Measurements from ENCODE around the gene SSC4D.
"Not testable (repeated sequence)": the region's sequence is repeated elsewhere in the genome, so short reads cannot be mapped to it uniquely, and the experiment has no call there.

SSC4D gene

DNA sequence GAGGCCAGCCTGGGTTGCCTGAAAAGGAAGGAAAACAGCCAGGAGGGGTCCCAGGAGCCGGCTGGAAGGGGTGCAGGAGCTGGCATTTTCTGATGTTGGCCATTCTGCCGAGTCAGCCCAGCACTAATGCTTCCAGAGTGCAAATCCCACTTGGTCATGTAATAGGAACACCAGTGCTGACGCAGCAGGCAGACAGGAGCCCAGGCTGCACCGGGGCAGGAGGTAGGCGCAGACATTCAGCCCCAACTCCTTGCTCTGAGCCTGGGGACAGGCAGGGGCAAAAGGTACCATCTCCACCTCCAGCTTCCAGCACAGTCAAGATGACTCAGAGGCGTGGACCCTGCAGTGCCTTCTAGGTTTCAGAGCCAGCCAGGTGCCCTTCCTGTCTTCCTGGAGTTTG, 40.5 kb downstream of the SSC4D start:
- no peak for ATAC-seq (ENCODE audit: insufficient read depth, low read depth)

DNA sequence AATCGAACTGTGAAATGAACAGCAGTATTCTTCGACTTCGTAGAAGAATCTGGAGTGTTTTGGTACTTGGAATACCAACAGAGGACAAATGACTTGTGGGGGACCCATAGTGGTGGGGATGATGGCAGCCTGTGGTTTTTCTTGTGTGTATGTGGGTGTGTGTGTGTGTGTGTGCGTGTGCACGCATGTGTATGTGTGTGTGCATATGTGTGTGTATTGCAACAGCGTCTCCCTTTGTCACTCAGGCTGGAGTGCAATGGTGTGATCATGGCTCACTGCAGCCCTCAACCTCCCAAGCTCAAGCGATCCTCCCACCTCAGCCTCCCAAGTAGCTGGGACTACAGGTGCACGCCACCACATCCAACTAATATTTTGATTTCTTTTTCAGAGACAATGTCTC, 41.3 kb downstream of the SSC4D start:
- no peak overlapping the region for H3K9ac ChIP-seq (ENCODE audit: low read depth, low read length)
- H3K79me2 ChIP-seq (ENCODE audit: insufficient read depth, low read length): no peaks in the 10 kb centered on the region
- no peak overlapping the region for H3K27ac ChIP-seq (ENCODE audit: low read length)
- H3K4me1 ChIP-seq (ENCODE audit: insufficient read depth, low read length): peaks cover 27% of the 10 kb centered on the region
- TF ChIP-seq EZH2 (IDR thresholded peaks at IDR 0.05; ENCODE audit: borderline replicate concordance, low read depth, low read length, severe bottlenecking): no peak
- TF ChIP-seq, protein P1, sequence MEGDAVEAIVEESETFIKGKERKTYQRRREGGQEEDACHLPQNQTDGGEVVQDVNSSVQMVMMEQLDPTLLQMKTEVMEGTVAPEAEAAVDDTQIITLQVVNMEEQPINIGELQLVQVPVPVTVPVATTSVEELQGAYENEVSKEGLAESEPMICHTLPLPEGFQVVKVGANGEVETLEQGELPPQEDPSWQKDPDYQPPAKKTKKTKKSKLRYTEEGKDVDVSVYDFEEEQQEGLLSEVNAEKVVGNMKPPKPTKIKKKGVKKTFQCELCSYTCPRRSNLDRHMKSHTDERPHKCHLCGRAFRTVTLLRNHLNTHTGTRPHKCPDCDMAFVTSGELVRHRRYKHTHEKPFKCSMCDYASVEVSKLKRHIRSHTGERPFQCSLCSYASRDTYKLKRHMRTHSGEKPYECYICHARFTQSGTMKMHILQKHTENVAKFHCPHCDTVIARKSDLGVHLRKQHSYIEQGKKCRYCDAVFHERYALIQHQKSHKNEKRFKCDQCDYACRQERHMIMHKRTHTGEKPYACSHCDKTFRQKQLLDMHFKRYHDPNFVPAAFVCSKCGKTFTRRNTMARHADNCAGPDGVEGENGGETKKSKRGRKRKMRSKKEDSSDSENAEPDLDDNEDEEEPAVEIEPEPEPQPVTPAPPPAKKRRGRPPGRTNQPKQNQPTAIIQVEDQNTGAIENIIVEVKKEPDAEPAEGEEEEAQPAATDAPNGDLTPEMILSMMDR (IDR thresholded peaks at IDR 0.05; ENCODE audit: borderline replicate concordance, extremely low read depth, low read length, poor library complexity, severe bottlenecking): no peak
- ATAC-seq (ENCODE audit: insufficient read depth, low read depth) (no peak), DNase-seq (no peak)
- H4K20me1 ChIP-seq (ENCODE audit: insufficient read depth, low read length): no peaks in the 10 kb centered on the region
- no peak overlapping the region for H3K4me3 ChIP-seq (ENCODE audit: low read depth in 1 of 2, low read length in 2 of 2)
- no peak overlapping the region for H2AFZ ChIP-seq (ENCODE audit: low read depth, low read length)
- no peaks in the 10 kb centered on the region for H3K27me3 ChIP-seq (ENCODE audit: insufficient read depth, low read length, poor library complexity)
- H3K4me2 ChIP-seq (ENCODE audit: insufficient read depth, low read length): no peak overlapping the region
- H3K36me3 ChIP-seq (ENCODE audit: insufficient read depth, low read length): no peaks in the 10 kb centered on the region
- H3K9me3 ChIP-seq (ENCODE audit: insufficient read depth, low read length, severe bottlenecking): no peaks in the 10 kb centered on the region

More for the DNA sequence above, 40.5 kb downstream of the SSC4D start:
- Histone ChIP-seq H3K27ac (ENCODE audit: low read length) (no peak overlapping the region), H3K9ac (ENCODE audit: low read depth, low read length) (no peak overlapping the region), H3K4me1 (ENCODE audit: insufficient read depth, low read length) (peaks cover 19% of the 10 kb centered on the region), H3K79me2 (ENCODE audit: insufficient read depth, low read length) (no peaks in the 10 kb centered on the region), H3K4me3 (ENCODE audit: low read depth in 1 of 2, low read length in 2 of 2) (no peak overlapping the region), H3K36me3 (ENCODE audit: insufficient read depth, low read length) (no peaks in the 10 kb centered on the region), H3K27me3 (ENCODE audit: insufficient read depth, low read length, poor library complexity) (no peaks in the 10 kb centered on the region), H4K20me1 (ENCODE audit: insufficient read depth, low read length) (no peaks in the 10 kb centered on the region), H3K4me2 (ENCODE audit: insufficient read depth, low read length) (no peak overlapping the region), H2AFZ (ENCODE audit: low read depth, low read length) (peak overlapping the region; percentile 11; the same call in 1 of the 2 replicates), H3K9me3 (ENCODE audit: insufficient read depth, low read length, severe bottlenecking) (no peaks in the 10 kb centered on the region)
- no peak for TF ChIP-seq EZH2 (IDR thresholded peaks at IDR 0.05; ENCODE audit: borderline replicate concordance, low read depth, low read length, severe bottlenecking)
- TF ChIP-seq, protein P1 (IDR thresholded peaks at IDR 0.05; ENCODE audit: borderline replicate concordance, extremely low read depth, low read length, poor library complexity, severe bottlenecking): no peak
- DNase-seq: no peak

DNA sequence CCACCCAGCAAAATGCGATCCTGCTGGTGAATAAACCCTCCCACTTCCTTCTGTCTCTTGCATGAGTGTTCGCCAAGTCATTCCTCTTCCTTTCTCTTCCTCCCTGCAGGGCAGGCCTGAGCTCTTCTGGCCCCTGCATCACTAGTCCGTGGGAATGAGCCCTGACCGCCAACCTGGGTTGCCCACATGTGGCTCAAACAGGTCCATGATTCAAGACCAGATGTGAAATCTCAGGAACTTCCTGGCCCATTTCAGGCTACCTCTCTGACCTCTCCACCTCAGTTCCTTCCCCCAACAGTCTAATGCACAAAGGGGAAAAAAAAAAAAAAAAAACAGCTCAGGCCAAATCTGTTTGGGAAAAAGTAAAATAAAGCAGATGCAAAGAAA, 45.3 kb downstream of the SSC4D start:
- H3K79me2 ChIP-seq (ENCODE audit: insufficient read depth, low read length): no peaks in the 10 kb centered on the region
- H3K9me3 ChIP-seq (ENCODE audit: insufficient read depth, low read length, severe bottlenecking): no peaks in the 10 kb centered on the region
- peak overlapping the region; percentile 59 for H3K9ac ChIP-seq (ENCODE audit: low read depth, low read length)
- TF ChIP-seq, protein P1 (IDR thresholded peaks at IDR 0.05; ENCODE audit: borderline replicate concordance, extremely low read depth, low read length, poor library complexity, severe bottlenecking): no peak
- TF ChIP-seq EZH2 (IDR thresholded peaks at IDR 0.05; ENCODE audit: borderline replicate concordance, low read depth, low read length, severe bottlenecking): no peak
- no peaks in the 10 kb centered on the region for H4K20me1 ChIP-seq (ENCODE audit: insufficient read depth, low read length)
- H2AFZ ChIP-seq (ENCODE audit: low read depth, low read length): peak overlapping the region; percentile 91
- peak overlapping the region; percentile 97 for H3K27ac ChIP-seq (ENCODE audit: low read length)
- DNase-seq (peak; percentile 59), ATAC-seq (ENCODE audit: insufficient read depth, low read depth) (peak; percentile 21)
- H3K36me3 ChIP-seq (ENCODE audit: insufficient read depth, low read length): no peaks in the 10 kb centered on the region
- no peaks in the 10 kb centered on the region for H3K27me3 ChIP-seq (ENCODE audit: insufficient read depth, low read length, poor library complexity)
- H3K4me2 ChIP-seq (ENCODE audit: insufficient read depth, low read length): peak overlapping the region; percentile 71
- peaks cover 36% of the 10 kb centered on the region for H3K4me1 ChIP-seq (ENCODE audit: insufficient read depth, low read length)
- H3K4me3 ChIP-seq (ENCODE audit: low read depth in 1 of 2, low read length in 2 of 2): peak overlapping the region in 1 of 2 experiments; percentile 53; a peak in 2 of 4 replicates

DNA sequence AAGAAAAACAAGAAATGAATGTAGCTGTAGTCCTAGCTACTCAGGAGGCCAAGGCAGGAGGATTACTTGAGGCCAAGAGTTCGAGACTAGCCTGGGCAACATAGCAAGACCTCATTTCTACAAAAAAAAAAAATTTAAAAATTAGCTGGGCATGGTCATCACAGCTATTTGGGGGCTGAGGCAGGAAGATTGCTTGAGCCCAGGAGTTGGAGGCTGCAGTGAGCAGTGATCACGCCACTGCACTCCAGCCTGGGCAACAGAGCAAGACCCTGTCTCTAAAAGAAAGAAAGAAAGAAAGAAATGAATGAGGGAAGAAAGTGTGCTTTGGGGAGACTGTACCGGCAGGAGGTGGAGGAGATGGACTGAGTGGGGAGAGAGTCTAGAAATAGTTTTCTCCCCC, 45.7 kb downstream of the SSC4D start:
- Histone ChIP-seq H3K4me3 (ENCODE audit: low read depth in 1 of 2, low read length in 2 of 2) (peak overlapping the region in 1 of 2 experiments; percentile 53; a peak in 2 of 4 replicates), H2AFZ (ENCODE audit: low read depth, low read length) (peak overlapping the region; percentile 91), H3K4me1 (ENCODE audit: insufficient read depth, low read length) (peaks cover 36% of the 10 kb centered on the region), H3K9ac (ENCODE audit: low read depth, low read length) (peak overlapping the region; percentile 59), H3K27ac (ENCODE audit: low read length) (peak overlapping the region; percentile 97), H3K4me2 (ENCODE audit: insufficient read depth, low read length) (peak overlapping the region; percentile 71)
- not testable (repeated sequence) for DNase-seq; H3K9me3 ChIP-seq (ENCODE audit: insufficient read depth, low read length, severe bottlenecking); H3K36me3 ChIP-seq (ENCODE audit: insufficient read depth, low read length); H4K20me1 ChIP-seq (ENCODE audit: insufficient read depth, low read length); H3K79me2 ChIP-seq (ENCODE audit: insufficient read depth, low read length); ATAC-seq (ENCODE audit: insufficient read depth, low read depth); H3K27me3 ChIP-seq (ENCODE audit: insufficient read depth, low read length, poor library complexity)

All from DND-41 (cell line).